Measurements from ENCODE around the gene PIGU.

The PIGU gene

GRCh38 chr20:34512266-34512954 is 164.5 kb downstream of the PIGU start:
- peak; percentile 38 for DNase-seq (ENCODE audit: low read depth)

GRCh38 chr20:34511891-34512265 is 165.0 kb downstream of the PIGU start:
- no peak for DNase-seq (ENCODE audit: low read depth)

GRCh38 chr20:34510575-34510974 is 166.3 kb downstream of the PIGU start:
- DNase-seq (ENCODE audit: low read depth) = no peak

Data from EH (cell line).